Retinal pigment epithelial cell (primary cell): ENCODE measurements around the gene IL17RD.

ENCODE experiments used
- DNase-seq: peaks from one replicate; pipeline ENCODE4 v3.0.0-alpha.2; 2010; ENCODE audit warnings: low read depth
- H3K4me3 ChIP-seq: 2 replicates; pipeline ENCODE4 v1.5.1; 2011; ENCODE audit warnings: mild to moderate bottlenecking, low read length, control low read depth, moderate library complexity
- TF ChIP-seq, protein P1 (sequence below): conservative IDR thresholded peaks from 2 replicates; pipeline ENCODE4 v1.5.1; 2011; ENCODE audit warnings: low read depth, low read length, control low read depth, inconsistent platforms

IL17RD gene

DNA sequence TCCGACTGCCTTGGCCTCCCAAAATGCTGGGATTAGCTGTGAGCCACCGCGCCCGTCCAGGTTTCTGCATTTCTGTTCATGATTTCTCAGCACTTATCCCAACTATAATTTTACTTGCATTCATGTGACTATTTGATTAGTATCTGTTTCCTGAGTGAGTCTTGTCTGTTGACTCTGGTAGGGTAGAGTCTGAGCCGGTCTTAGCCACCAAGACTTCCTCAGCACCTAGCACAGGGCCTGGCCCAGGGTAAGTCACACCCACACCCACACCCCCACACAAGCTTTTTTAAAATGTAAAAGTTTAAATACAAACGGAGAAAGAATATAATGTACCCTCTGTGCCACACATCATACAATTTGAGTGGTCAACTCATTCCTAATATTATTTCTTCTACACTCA, 107.8 kb downstream of the IL17RD start:
- DNase-seq, result no peak
- TF ChIP-seq, protein P1, sequence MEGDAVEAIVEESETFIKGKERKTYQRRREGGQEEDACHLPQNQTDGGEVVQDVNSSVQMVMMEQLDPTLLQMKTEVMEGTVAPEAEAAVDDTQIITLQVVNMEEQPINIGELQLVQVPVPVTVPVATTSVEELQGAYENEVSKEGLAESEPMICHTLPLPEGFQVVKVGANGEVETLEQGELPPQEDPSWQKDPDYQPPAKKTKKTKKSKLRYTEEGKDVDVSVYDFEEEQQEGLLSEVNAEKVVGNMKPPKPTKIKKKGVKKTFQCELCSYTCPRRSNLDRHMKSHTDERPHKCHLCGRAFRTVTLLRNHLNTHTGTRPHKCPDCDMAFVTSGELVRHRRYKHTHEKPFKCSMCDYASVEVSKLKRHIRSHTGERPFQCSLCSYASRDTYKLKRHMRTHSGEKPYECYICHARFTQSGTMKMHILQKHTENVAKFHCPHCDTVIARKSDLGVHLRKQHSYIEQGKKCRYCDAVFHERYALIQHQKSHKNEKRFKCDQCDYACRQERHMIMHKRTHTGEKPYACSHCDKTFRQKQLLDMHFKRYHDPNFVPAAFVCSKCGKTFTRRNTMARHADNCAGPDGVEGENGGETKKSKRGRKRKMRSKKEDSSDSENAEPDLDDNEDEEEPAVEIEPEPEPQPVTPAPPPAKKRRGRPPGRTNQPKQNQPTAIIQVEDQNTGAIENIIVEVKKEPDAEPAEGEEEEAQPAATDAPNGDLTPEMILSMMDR, result no peak
- no peak overlapping the region for H3K4me3 ChIP-seq

- H3K4me3 ChIP-seq, result no peak overlapping the region
- DNase-seq, result no peak
- TF ChIP-seq, protein P1, result no peak
Measured at GRCh38 chr3:57053122-57053521, 112.0 kb downstream of the IL17RD start.

- H3K4me3 ChIP-seq, result no peak overlapping the region
- DNase-seq, result no peak
- TF ChIP-seq, protein P1, result no peak
Measured at GRCh38 chr3:57052662-57053061, 112.5 kb downstream of the IL17RD start.

- H3K4me3 ChIP-seq, result no peak overlapping the region
- TF ChIP-seq, protein P1, result no peak
- DNase-seq, result no peak
Measured at GRCh38 chr3:57048728-57049127, 116.4 kb downstream of the IL17RD start.

DNA sequence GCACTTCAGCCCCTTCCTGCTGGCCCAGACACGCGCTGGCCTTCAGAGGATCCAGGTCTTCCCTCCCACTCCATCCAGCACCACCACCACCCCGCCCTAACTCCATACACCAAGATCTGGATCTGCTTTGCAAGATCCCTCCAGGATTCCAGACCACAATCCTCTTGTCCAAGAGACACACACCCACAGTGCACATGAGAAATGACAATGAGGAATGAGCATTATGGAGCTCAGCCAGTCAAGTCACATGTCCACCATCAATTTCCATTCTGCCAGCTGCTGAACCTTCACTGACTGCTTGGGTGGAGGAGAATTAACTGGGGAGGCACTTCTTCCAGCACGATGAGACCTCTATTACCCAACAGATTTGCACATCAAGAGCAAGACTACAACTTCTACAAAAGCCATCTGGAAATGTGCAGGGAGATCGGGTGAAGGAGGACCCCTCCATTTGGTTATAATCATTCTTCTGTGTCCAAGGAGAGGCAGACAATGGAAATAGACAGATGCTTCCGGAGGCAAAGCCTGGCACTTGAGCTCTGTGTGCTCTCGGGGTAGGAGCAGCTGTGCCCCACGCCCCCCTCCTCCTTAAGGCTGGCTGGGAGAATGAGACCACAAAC, 117.0 kb downstream of the IL17RD start:
- TF ChIP-seq, protein P1, result no peak
- no peak for DNase-seq
- H3K4me3 ChIP-seq, result no peak overlapping the region

DNA sequence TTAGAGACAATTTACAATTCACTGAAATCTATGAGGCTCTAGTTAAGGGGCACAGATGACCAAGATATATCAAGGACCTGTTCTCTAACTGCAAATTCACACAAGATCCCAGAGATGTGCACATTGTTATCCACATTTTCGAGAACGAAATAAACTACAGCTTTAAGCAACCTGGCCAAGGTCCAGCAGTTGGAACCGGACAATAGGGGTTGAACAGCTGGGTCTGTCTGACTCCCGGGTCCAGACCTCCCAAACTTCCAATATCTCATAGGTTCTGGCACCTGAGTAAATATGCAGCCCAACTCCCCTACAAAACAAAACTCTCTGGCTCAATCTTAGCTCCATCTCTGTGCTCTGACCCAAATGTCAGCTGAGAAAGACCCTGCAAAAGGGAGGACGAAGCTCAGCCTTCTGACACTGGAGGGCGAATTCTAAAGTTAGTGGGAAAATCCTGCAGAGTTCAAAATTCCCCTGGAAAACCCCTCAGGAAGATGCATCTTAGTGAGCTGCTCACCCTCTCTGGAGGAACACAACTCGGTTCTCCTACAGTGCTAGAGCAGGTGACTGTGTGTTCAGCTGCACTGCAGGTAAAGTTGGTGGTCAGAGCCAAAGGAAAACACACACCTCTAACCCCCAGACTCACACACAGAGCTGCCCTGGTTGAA, 118.9 kb downstream of the IL17RD start:
- no peak for DNase-seq
- no peak overlapping the region for H3K4me3 ChIP-seq
- TF ChIP-seq, protein P1, result no peak

GRCh38 chr3:57043518-57043917, 121.6 kb downstream of the IL17RD start:
- no peak for DNase-seq
- no peak overlapping the region for H3K4me3 ChIP-seq
- TF ChIP-seq, protein P1, result no peak
